ENCODE data around the gene FLRT3.

Gene FLRT3

DNA sequence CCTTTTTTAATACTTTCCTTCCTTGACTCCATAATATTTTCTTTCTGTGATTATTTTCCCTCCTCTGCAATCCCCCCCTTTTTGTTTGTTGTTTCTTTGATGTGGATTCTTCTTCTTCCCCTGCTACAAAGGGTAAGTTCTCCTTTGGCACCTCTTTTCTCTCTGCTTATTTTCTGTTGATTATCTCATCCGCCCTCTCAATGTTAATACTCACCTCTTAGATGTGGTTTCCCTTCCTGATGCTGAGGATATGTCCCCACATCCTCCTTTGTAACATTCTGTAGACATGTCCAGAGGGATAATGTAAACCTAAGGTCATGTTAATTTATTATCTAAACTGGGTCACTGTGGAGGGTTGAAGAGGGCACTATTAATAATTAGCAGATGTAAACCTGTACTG, 17.7 kb downstream of the FLRT3 start:
- DNase-seq (ENCODE audit: low spot score) = no peak

DNA sequence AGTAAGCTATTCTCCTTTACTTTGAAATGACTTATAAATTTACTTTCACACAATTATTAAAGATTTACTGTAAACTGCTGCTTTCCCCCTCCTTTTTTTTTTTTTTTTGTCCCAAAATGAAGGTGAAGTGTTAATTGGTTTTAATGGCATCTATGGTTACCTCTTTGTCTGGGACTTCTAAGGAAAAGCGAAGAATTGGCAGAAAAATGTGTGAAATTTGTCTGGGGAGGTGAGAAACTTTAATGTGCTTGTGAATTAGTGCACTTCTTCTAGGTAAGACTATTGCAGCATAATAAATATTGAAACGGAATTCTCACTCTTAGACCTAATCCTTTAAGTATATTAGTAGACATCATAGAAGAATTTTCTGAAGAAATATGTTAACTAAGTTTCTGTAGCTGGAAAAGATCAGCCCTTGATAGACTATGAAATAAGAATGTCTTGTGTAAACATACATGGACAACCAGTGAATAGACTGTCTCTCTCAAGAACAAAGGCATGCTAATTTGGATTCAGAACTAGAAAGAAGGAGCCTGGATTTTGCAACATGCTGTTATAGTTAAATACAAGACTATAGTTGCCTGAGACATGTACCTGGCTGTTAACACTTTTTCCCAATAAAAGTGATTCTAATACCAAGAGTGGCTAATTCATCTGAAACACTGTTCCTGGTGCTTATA, 23.9 kb downstream of the FLRT3 start:
- no peak for DNase-seq (ENCODE audit: low spot score)

GRCh38 chr20:14312001-14312400, 25.4 kb downstream of the FLRT3 start:
- DNase-seq (ENCODE audit: low spot score) = no peak

DNA sequence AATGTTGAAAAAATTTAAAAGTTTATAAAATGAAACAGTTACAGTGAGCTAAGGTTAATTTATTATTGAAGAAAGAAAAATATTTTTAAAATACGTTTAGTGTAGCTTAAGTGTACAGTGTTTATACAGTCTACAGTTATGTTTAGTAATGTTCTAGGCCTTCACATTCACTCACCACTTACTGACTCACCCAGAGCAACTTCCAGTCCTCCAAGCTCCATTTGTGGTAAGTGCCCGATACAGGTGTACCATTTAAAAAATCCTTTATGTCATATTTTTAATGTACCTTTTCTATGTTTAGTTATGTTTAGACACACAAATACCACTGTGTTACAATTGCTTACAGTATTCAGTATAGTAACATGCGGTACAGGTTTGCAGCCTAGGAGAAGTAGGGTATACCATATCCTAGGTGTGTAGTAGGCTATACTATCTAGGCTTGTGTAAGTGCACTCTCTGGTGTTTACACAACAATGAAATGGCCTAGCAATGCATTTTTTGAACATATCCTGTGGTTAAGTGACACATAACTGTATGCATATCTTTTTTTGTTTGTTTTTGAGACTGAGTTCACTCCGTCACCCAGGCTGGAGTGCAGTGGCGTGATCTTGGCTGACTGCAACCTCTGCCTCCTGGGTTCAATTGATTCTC, 26.3 kb downstream of the FLRT3 start:
- DNase-seq (ENCODE audit: low spot score) = no peak

DNA sequence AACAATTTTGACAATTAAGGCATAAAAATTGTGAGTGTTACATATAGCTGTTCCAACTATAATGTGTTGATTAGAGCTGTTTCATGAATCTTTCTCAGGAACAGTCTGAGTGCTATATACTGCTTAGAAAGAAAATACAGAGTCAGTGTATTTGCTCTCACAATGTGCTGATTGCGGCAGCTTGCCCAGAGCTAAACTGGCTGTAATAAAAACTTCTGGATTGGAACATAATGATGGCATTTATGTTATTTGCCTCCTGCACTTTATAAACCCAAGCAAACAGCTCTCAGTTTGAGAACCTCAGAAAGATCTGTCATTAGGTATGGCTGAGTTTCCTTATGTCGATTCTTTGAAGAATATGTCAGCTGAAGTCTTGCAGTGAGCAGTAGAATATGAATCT, 29.5 kb downstream of the FLRT3 start:
- DNase-seq (ENCODE audit: low spot score) = no peak

DNA sequence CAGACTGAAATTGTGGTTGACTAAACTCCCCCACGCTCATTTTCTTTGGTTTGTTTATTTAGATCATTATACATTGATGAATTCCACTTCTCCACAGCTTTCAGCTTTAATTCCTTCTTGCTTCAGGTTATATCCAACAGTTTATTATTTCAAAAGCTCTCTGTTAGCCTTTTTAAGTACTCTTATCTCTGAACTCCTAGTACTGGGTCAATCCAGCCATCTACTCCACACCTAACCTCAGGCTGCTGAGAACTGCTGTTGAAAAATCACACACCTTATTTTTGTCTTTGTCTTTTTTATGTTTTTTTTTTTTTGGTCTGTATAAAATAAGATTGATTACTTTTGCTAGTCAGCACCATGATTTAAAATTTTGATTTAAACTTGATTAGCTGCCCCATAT, 32.9 kb downstream of the FLRT3 start:
- no peak for DNase-seq (ENCODE audit: low spot score)

GRCh38 chr20:14303651-14304050, 33.8 kb downstream of the FLRT3 start:
- DNase-seq (ENCODE audit: low spot score) = no peak

GRCh38 chr20:14303106-14303505, 34.3 kb downstream of the FLRT3 start:
- no peak for DNase-seq (ENCODE audit: low spot score)

- DNase-seq (ENCODE audit: low spot score) = no peak
Observed at GRCh38 chr20:14299831-14300230, 37.6 kb downstream of the FLRT3 start.

DNA sequence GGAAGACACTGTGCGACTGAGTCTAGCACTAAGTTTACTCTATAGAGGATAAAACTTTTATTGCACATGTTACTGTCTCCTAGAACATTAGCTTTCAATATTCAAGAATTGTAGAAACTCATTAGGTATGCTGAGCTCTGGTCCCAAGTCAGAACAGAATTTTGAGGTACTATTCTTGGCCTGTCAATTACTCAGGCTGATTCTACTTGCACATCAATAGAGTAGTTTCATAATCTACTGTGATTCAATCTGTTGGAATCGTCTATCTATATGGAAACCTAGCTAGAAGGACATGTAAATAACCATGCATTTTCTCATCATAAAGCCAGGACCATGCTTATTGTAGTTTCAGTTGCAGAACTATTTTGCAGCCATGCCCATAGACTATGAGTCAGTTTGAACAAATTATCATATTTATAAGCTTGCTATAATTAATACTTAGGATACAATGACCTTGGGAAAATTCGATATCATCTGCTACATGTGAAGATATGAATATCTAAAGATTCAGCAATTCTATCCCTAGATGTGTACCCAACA, 41.6 kb downstream of the FLRT3 start:
- no peak for DNase-seq (ENCODE audit: low spot score)

DNA sequence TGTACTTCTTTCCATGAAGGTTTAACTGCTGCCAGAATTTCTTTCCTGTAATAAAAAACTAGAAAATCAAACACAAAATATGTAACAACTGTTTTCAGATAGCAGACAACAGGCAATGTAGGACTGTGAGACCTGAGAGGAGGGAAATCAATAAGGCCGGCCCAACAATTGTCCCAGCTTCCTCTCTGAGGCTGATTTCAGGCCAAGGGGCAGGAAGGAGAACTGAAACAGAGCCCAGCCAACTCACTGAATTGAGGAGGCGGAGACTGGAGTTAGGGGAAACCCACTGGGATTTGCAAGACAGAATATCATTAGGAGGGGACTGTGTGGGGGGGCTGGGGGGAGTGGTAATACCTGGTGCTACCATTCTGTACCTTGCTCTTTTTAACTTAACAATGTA, 42.2 kb downstream of the FLRT3 start:
- DNase-seq (ENCODE audit: low spot score) = peak; percentile 1

DNA sequence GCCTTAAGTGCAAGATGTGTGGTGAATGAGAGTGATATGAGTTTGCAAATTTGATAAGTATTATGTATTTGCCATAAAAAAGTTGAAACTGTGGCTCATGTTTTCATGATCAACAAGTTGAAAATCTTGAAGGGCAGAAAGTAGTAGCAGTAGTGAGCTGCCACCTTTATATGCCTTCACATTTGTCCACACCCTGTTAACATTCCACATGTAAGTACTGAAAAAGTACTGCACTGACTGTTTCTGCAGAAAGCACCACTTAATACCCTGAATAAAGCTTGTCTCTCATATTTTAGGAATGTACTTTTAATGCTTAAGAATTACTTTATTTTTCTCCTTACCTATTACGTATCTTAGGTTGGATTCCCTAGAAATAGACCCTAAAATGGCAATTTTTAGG, 45.9 kb downstream of the FLRT3 start:
- no peak for DNase-seq (ENCODE audit: low spot score)

- peak; percentile 72 for DNase-seq (ENCODE audit: low spot score)
Observed at GRCh38 chr20:14288341-14289330, 48.8 kb downstream of the FLRT3 start.

DNA sequence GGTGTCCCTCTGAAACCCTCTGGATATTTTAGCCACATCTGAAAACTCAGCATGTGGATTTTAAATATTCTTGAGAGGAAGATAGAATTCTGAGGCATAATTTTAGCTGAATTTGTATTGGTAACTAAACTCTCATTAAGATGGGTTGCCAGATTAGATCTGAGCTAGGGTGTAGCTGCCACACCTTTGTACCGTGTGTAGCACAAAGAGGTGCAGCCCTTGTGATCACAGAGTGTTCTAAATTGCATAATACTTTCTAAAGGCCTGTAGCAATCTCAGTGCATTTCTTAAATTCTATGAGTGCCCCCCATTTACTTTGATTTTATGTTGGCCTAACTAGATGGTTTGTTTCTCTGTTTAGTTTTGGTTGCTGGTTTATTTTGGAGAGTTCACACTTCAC, 53.0 kb downstream of the FLRT3 start:
- DNase-seq (ENCODE audit: low spot score) = no peak

DNA sequence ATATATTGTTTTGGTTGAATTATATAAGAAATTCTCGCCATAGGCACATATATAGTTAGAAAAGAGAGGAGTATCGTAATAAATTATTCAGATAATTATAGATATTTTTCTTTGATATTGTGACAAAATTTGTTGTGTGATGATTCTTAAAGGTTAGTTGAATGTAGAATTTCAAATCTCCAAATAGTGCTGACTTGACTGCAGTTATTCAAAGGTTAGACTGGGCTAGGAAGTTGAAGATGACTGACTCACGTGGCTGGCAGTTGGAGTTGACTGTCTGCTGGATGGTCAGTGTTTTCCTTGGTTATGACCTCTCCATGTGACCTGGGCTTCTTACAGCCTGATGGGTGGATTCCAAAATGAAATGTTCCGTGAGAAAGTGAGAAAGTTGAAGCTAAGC, 55.3 kb downstream of the FLRT3 start:
- DNase-seq (ENCODE audit: low spot score) = no peak

Data from kidney capillary endothelial cell (primary cell).